Ovary (tissue), 9 donors: ENCODE measurements around the gene ADGRB2. TPM values are rescaled to one million over a fixed set of nuclear protein-coding genes. Genes with fewer than 3 reads are reported as not detected.

ENCODE experiments used
- DNase-seq, 5 donors: peaks; one replicate each; pipeline ENCODE4 v3.0.0-alpha.2; 2019 to 2020
- H3K27ac ChIP-seq, 2 donors: fragments of 200-600 bp; one replicate each; pipeline versions ENCODE4 v1.5.1 to v1.8.0; 2019 to 2022
- H3K27me3 ChIP-seq: fragments of 200-600 bp; one replicate; pipeline ENCODE4 v1.8.0; 2022
- H3K36me3 ChIP-seq: fragments of 200-600 bp; sonication (generic); one replicate; pipeline ENCODE4 v1.5.1; 2019
- H3K4me1 ChIP-seq: one replicate; pipeline ENCODE4 v1.8.1; 2013; ENCODE audit warnings: mild to moderate bottlenecking, moderate library complexity; ENCODE audit not compliant: insufficient read depth
- H3K4me3 ChIP-seq: fragments of 200-600 bp; sonication (generic); one replicate; pipeline ENCODE4 v1.5.1; 2017
- H3K9me3 ChIP-seq, 2 donors: fragments of 200-600 bp in 1 of 2; sonication (generic) in 1 of 2; one replicate each; pipeline versions ENCODE4 v1.5.1 to v1.8.1; 2013 to 2019; ENCODE audit warnings: mild to moderate bottlenecking in 1 of 2, moderate library complexity in 1 of 2
- EP300 ChIP-seq: sonication (generic); formaldehyde crosslinking; IDR thresholded peaks from one replicate; pipeline ENCODE4 v1.6.1; 2017; ENCODE audit warnings: antibody characterized with exemption
- POLR2A ChIP-seq: fragments of 450-650 bp; IDR thresholded peaks from one replicate; pipeline ENCODE4 v1.6.1; 2017; ENCODE audit warnings: antibody characterized with exemption, mild to moderate bottlenecking, moderate library complexity
- WGBS, 3 donors: extraction: QIAGEN DNeasy Blood & Tissue Kit in 1 of 3; methylation state at CpG; one replicate each; pipeline versions ENCODE4 v1.1.5 to v1.1.7; 2013 to 2017; 5-methylcytosine and 5-hydroxymethylcytosine counted together
- intact Hi-C, 4 donors: fragments of 100-400 bp; cut with DNase I; formaldehyde crosslinking; loops; one replicate each; pipeline versions ENCODE4 v1.11.0 to v1.15.1; 2022 to 2023
- polyA plus RNA-seq, 2 donors: library from polyadenylated mRNA; stranded (reverse); fragments of 200-250 nt in 1 of 2; fragments of 350-450 nt in 1 of 2; fragmentation: Illumina TruSeq in 1 of 2; extraction: RNeasy Lipid Tissue Mini Kit (QIAGEN cat#74804) in 1 of 2; gene quantifications; one replicate each; pipeline ENCODE4 v1.2.3, GENCODE V29; 2013 to 2014
- total RNA-seq, 7 donors: library from RNA; depleted of rRNA in 2 of 7; stranded (reverse); fragments of >200 nt in 2 of 7; fragmentation: NEBNext Ultra II Directional in 3 of 7; extraction: Animal tissue kit (Norgen Biotek cat#: 25700) in 3 of 7; gene quantifications; one replicate each; pipeline versions ENCODE4 v1.1.0 to v1.2.4, GENCODE V29; 2016 to 2023
- TF ChIP-seq, protein P1 (sequence below), 3 donors: fragments of 450-650 bp in 2 of 3; fragments of 200-600 bp in 1 of 3; IDR thresholded peaks; one replicate each; pipeline versions ENCODE4 v1.5.1 to v1.8.0; 2016 to 2022; ENCODE audit warnings: antibody characterized with exemption in 3 of 3, mild to moderate bottlenecking in 1 of 3
- donor health status: DM: no; HTN: no; CAD: no; lungs with moderate emphysema.
- donor health status: DM: no; HTN: no; CAD: no.
- donor health status: Bipolar disorder and iron deficiency.
- donor health status: DM: yes; HTN: yes; CAD: no.
- donor health status: DM: no; HTN: no; CAD: no.
- donor health status: DM: yes; HTN: yes; CAD: no.

The ADGRB2 gene
- total and polyA plus RNA-seq, 9 donors: 0.30 to 7.2 (median 1.6) TPM

DNA sequence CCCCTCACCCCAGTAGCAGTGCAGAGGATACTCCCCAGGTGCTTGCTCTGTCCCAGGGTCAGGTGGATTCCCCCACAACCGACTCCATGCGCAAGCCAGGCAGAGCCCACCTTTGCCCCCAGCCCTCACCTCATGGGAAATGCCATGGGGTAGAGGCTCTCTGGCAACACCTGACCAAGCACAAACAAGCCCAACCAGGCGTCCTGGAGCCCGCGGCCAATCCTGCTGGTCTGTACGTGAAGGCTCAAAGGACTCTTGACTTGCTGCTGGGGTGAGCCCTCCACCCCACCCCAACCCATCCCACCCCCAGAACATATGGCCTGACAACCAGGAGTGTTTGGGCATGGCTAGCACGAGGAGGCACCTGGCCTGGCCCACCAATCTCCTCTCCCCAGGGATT, 1.8 kb downstream of the ADGRB2 start:
- Histone ChIP-seq H3K27me3 (no peaks in the 10 kb centered on the region), H3K4me1 (peaks cover 14% of the 10 kb centered on the region), H3K36me3 (no peaks in the 10 kb centered on the region), H3K9me3 (no peaks in the 10 kb centered on the region), H3K27ac (no peak overlapping the region), H3K4me3 (no peak overlapping the region)
- intact Hi-C loops: no loop called here
- TF ChIP-seq POLR2A (no peak), EP300 (no peak)
- TF ChIP-seq, protein P1, sequence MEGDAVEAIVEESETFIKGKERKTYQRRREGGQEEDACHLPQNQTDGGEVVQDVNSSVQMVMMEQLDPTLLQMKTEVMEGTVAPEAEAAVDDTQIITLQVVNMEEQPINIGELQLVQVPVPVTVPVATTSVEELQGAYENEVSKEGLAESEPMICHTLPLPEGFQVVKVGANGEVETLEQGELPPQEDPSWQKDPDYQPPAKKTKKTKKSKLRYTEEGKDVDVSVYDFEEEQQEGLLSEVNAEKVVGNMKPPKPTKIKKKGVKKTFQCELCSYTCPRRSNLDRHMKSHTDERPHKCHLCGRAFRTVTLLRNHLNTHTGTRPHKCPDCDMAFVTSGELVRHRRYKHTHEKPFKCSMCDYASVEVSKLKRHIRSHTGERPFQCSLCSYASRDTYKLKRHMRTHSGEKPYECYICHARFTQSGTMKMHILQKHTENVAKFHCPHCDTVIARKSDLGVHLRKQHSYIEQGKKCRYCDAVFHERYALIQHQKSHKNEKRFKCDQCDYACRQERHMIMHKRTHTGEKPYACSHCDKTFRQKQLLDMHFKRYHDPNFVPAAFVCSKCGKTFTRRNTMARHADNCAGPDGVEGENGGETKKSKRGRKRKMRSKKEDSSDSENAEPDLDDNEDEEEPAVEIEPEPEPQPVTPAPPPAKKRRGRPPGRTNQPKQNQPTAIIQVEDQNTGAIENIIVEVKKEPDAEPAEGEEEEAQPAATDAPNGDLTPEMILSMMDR (IDR thresholded peaks at IDR 0.05): no peak
- no peak for DNase-seq
- WGBS, 3 donors: 38 to 48% (median 42%) methylated on average over 7 of the region's 7 CpGs

- H3K27me3 ChIP-seq: no peaks in the 10 kb centered on the region
- no peak for TF ChIP-seq EP300
Measured at GRCh38 chr1:31761883-31762282, 2.3 kb downstream of the ADGRB2 start.

GRCh38 chr1:31760471-31761470, 3.4 kb downstream of the ADGRB2 start:
- Histone ChIP-seq H3K4me1 (peaks cover 14% of the 10 kb centered on the region), H3K27me3 (no peaks in the 10 kb centered on the region), H3K9me3 (no peaks in the 10 kb centered on the region), H3K27ac (no peak overlapping the region), H3K4me3 (peak overlapping the region; percentile 36), H3K36me3 (no peaks in the 10 kb centered on the region)
- intact Hi-C loops: no loop called here
- WGBS, 3 donors: 1 to 2% (median 1%) methylated on average over 59 to 63 of the region's 63 CpGs
- TF ChIP-seq POLR2A: peak; percentile 13
- TF ChIP-seq, protein P1 (IDR thresholded peaks at IDR 0.05): no peak
- no peak for TF ChIP-seq EP300
- DNase-seq: peak; percentile 61 to 79 (median 77)

More at GRCh38 chr1:31761883-31762282, 2.3 kb downstream of the ADGRB2 start:
- Histone ChIP-seq H3K4me1 (peaks cover 14% of the 10 kb centered on the region), H3K27ac (no peak overlapping the region), H3K9me3 (no peaks in the 10 kb centered on the region), H3K36me3 (no peaks in the 10 kb centered on the region), H3K4me3 (no peak overlapping the region)
- intact Hi-C loops: no loop called here
- 53 to 65% (median 60%) methylated on average over 6 of the region's 6 CpGs for WGBS, 3 donors
- no peak for DNase-seq

- Histone ChIP-seq H3K4me3 (no peak overlapping the region), H3K36me3 (no peaks in the 10 kb centered on the region), H3K27ac (no peak overlapping the region), H3K4me1 (peaks cover 10% of the 10 kb centered on the region), H3K27me3 (no peaks in the 10 kb centered on the region), H3K9me3 (no peaks in the 10 kb centered on the region)
- DNase-seq: no peak
- intact Hi-C loops: no loop called here
- no peak for TF ChIP-seq POLR2A
- no peak for TF ChIP-seq EP300
- TF ChIP-seq, protein P1 (IDR thresholded peaks at IDR 0.05): no peak
- 80 to 84% (median 83%) methylated on average over 10 of the region's 10 CpGs for WGBS, 3 donors
Measured at GRCh38 chr1:31759298-31760023, 4.7 kb downstream of the ADGRB2 start.
